A549 (cell line): ENCODE measurements around the gene CNPY4. TPM values are rescaled to one million over a fixed set of nuclear protein-coding genes. Genes with fewer than 3 reads are reported as not detected.

ENCODE experiments used
- ATAC-seq, 2 experiments: fragments of 200-7000 bp in 1 of 2; fragments of >200 bp in 1 of 2; cut with Nextera tagmentation in 1 of 2; cut with Tn5 transposase in 1 of 2; 3 replicates each; pipeline versions ENCODE4 v1.8.0 to v1.9.1; 2018 to 2020; ENCODE audit warnings: mild to moderate bottlenecking in 1 of 2, moderate library complexity in 1 of 2
- CTCF ChIA-PET: fragments of 300-600 bp; sonication (Branson Sonifier 250); formaldehyde crosslinking; extraction: SDS; loops from one replicate; lab custom pipeline; 2021; ENCODE audit warnings: antibody characterized with exemption, inconsistent platforms; lab: Yijun Ruan, JAX
- POLR2A ChIA-PET: fragments of 350-600 bp; formaldehyde crosslinking; extraction: SDS; loops from one replicate; lab custom pipeline; 2021; ENCODE audit warnings: antibody characterized with exemption, inconsistent platforms; lab: Yijun Ruan, JAX
- DNase-seq, 2 experiments: peaks; one replicate each; pipeline versions ENCODE4 v3.0.0 to v3.0.0-alpha.2; 2011 to 2016; ENCODE audit warnings: low read depth in 1 of 2, low spot score in 1 of 2
- FAIRE-seq: peaks from 2 replicates; lab custom pipeline; 2011; peaks lifted over from hg19 to GRCh38; lab: Jason Lieb, UNC
- H3K27ac ChIP-seq, 2 experiments: fragments of >200 bp; sonication (Bioruptor Twin); formaldehyde crosslinking; 3 replicates each; pipeline ENCODE4 v1.5.1; 2016 to 2017
- H3K4me1 ChIP-seq: fragments of >200 bp; sonication (Bioruptor Twin); formaldehyde crosslinking; 3 replicates; pipeline ENCODE4 v1.6.1; 2016
- H3K4me2 ChIP-seq: fragments of >200 bp; sonication (Bioruptor Twin); formaldehyde crosslinking; 3 replicates; pipeline ENCODE4 v1.6.1; 2016
- H3K4me3 ChIP-seq: fragments of >200 bp; sonication (Bioruptor Twin); formaldehyde crosslinking; 3 replicates; pipeline ENCODE4 v1.5.1; 2016
- H3K9me3 ChIP-seq: fragments of >200 bp; sonication (Bioruptor Twin); formaldehyde crosslinking; 3 replicates; pipeline ENCODE4 v1.6.1; 2016
- CBX2 ChIP-seq: fragments of 200-600 bp; sonication (generic); IDR thresholded peaks from 2 replicates; pipeline ENCODE4 v1.6.1; 2016; ENCODE audit warnings: low read depth, mild to moderate bottlenecking, borderline replicate concordance
- CEBPB ChIP-seq, 2 experiments: fragments of >200 bp in 1 of 2; sonication (Bioruptor Twin) in 1 of 2; formaldehyde crosslinking in 1 of 2; IDR thresholded peaks; 2 replicates each; pipeline ENCODE4 v1.6.1; 2012 to 2016
- EHF ChIP-seq: fragments of 250-450 bp; sonication (Bioruptor Pico); IDR thresholded peaks from 2 replicates; pipeline ENCODE4 v1.5.0; 2020; ENCODE audit warnings: mild to moderate bottlenecking
- ESRRA ChIP-seq: fragments of 150-350 bp; IDR thresholded peaks from 2 replicates; pipeline ENCODE4 v1.6.1; 2014; ENCODE audit warnings: mild to moderate bottlenecking, low read length, borderline replicate concordance
- HEYL ChIP-seq: fragments of 250-450 bp; sonication (Bioruptor Pico); IDR thresholded peaks from 2 replicates; pipeline ENCODE4 v1.8.0; 2021; ENCODE audit warnings: mild to moderate bottlenecking, moderate library complexity
- HOXB13 ChIP-seq: fragments of 250-450 bp; sonication (Bioruptor Pico); IDR thresholded peaks from 2 replicates; pipeline ENCODE4 v1.5.0; 2020; ENCODE audit warnings: low read depth, mild to moderate bottlenecking, moderate library complexity
- HOXB5 ChIP-seq: fragments of 250-450 bp; sonication (Bioruptor Pico); IDR thresholded peaks from 2 replicates; pipeline ENCODE4 v1.5.0; 2020; ENCODE audit warnings: mild to moderate bottlenecking, moderate library complexity
- JUNB ChIP-seq: fragments of >200 bp; sonication (Bioruptor Twin); formaldehyde crosslinking; IDR thresholded peaks from 2 replicates; pipeline ENCODE4 v1.6.1; 2016
- KDM5A ChIP-seq: fragments of 200-600 bp; sonication (generic); IDR thresholded peaks from 2 replicates; pipeline ENCODE4 v1.6.1; 2016; ENCODE audit warnings: antibody characterized with exemption, mild to moderate bottlenecking
- NPAS2 ChIP-seq: fragments of 250-450 bp; sonication (Bioruptor Pico); IDR thresholded peaks from 2 replicates; pipeline ENCODE4 v1.8.0; 2022; ENCODE audit warnings: mild to moderate bottlenecking, moderate library complexity, borderline replicate concordance
- POLR2A ChIP-seq: IDR thresholded peaks from 2 replicates; pipeline ENCODE4 v1.6.1; 2012; ENCODE audit warnings: mild to moderate bottlenecking, low read length
- POLR2AphosphoS2 ChIP-seq: conservative IDR thresholded peaks from 2 replicates; pipeline ENCODE4 v1.6.1; 2012; ENCODE audit warnings: low read length, improper control_type of control experiment, inconsistent platforms
- RCOR1 ChIP-seq: fragments of 150-350 bp; IDR thresholded peaks from 2 replicates; pipeline ENCODE4 v1.6.1; 2014; ENCODE audit warnings: antibody characterized with exemption, low read length, low read depth
- TP53 ChIP-seq: fragments of 250-450 bp; sonication (Bioruptor Pico); IDR thresholded peaks from 2 replicates; pipeline ENCODE4 v1.5.0; 2021; ENCODE audit warnings: mild to moderate bottlenecking, moderate library complexity
- ZNF302 ChIP-seq: fragments of 250-450 bp; sonication (Bioruptor Pico); IDR thresholded peaks from 2 replicates; pipeline ENCODE4 v1.9.0; 2021; ENCODE audit warnings: inconsistent platforms, mild to moderate bottlenecking, moderate library complexity
- WGBS: methylation state at CpG from one replicate; pipeline ENCODE4 v1.1.6; 2017; ENCODE audit errors: missing lambda C conversion rate; 5-methylcytosine and 5-hydroxymethylcytosine counted together
- polyA plus RNA-seq, 4 experiments: library from polyadenylated mRNA; depleted of rRNA in 3 of 4; stranded (reverse); fragments of >200 nt; fragmentation: RNase III in 1 of 4; extraction: RNeasy Plus Mini Kit Qiagen cat#74134 plus additional on column Dnase treatment in 1 of 4; gene quantifications; 2 replicates in 3 of 4; 3 replicates in 1 of 4; pipeline ENCODE4 v1.2.3, GENCODE V29; 2011 to 2017
- TF ChIP-seq, protein P1 (sequence below): fragments of 450-650 bp; IDR thresholded peaks from 2 replicates; pipeline ENCODE4 v1.6.1; 2014; ENCODE audit warnings: antibody characterized with exemption
- TF ChIP-seq, protein P2 (sequence below): fragments of 250-450 bp; sonication (Bioruptor Pico); IDR thresholded peaks from 2 replicates; pipeline ENCODE4 v1.5.0; 2021; ENCODE audit warnings: mild to moderate bottlenecking, moderate library complexity, borderline replicate concordance
- TF ChIP-seq, protein P3 (sequence below): fragments of >200 bp; sonication (Bioruptor Twin); formaldehyde crosslinking; IDR thresholded peaks from 3 replicates; pipeline ENCODE4 v1.5.1; 2016
- TF ChIP-seq, protein P4 (sequence below): IDR thresholded peaks from 2 replicates; pipeline ENCODE4 v1.6.1; 2012; ENCODE audit warnings: low read depth, borderline replicate concordance
- TF ChIP-seq, protein P5 (sequence below): fragments of 250-450 bp; sonication (Bioruptor Pico); IDR thresholded peaks from 2 replicates; pipeline ENCODE4 v1.5.0; 2020; ENCODE audit warnings: low read depth, mild to moderate bottlenecking, moderate library complexity

CNPY4 gene
- polyA plus RNA-seq, 2 of the 4 experiments (the other 2 are of a cell fraction): 11.7 to 22.8 TPM

DNA sequence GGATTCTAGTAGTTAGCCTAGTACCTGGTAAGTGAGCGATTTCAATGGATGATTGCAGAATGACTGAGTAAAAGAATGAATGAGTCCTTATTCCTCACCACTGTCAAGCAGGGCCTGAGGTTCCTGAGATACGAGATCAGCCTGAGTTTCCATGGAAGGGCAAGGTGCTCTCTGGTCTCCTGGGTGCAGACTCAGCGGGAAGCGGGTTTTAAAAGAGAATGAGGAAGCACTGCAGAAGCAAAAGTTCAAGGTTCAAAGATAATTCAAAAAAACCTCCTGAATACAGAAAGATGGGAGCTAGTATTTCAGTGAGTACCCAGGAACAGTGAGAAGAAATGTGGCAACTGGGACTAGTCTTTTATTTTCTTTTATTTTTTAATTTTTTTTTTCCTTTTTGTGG lies 42.2 kb upstream of the CNPY4 start:
- ChIA-PET POLR2A (interaction anchor here (0.8 kb wide), 1 partner anchor 18 kb away, joined by 3 read pairs; no protein-coding TSS in a partner anchor), CTCF (interaction anchor here (1.0 to 1.2 kb wide), 2 partner anchors 9 to 14 kb away, joined by 6 to 7 read pairs; no protein-coding TSS in a partner anchor)
- H3K9me3 ChIP-seq: peaks cover 65% of the 10 kb centered on the region
- no peak overlapping the region for H3K4me2 ChIP-seq
- no peak overlapping the region for H3K4me3 ChIP-seq
- no peak for DNase-seq
- no peak overlapping the region for H3K27ac ChIP-seq
- no peak for FAIRE-seq
- no peak for ATAC-seq
- no peak for TF ChIP-seq HOXB5 (CRISPR knock-in tag)
- TF ChIP-seq, protein P1, sequence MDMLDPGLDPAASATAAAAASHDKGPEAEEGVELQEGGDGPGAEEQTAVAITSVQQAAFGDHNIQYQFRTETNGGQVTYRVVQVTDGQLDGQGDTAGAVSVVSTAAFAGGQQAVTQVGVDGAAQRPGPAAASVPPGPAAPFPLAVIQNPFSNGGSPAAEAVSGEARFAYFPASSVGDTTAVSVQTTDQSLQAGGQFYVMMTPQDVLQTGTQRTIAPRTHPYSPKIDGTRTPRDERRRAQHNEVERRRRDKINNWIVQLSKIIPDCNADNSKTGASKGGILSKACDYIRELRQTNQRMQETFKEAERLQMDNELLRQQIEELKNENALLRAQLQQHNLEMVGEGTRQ: no peak
- no peak for TF ChIP-seq ESRRA
- no peak for TF ChIP-seq CBX2
- TF ChIP-seq, protein P2, sequence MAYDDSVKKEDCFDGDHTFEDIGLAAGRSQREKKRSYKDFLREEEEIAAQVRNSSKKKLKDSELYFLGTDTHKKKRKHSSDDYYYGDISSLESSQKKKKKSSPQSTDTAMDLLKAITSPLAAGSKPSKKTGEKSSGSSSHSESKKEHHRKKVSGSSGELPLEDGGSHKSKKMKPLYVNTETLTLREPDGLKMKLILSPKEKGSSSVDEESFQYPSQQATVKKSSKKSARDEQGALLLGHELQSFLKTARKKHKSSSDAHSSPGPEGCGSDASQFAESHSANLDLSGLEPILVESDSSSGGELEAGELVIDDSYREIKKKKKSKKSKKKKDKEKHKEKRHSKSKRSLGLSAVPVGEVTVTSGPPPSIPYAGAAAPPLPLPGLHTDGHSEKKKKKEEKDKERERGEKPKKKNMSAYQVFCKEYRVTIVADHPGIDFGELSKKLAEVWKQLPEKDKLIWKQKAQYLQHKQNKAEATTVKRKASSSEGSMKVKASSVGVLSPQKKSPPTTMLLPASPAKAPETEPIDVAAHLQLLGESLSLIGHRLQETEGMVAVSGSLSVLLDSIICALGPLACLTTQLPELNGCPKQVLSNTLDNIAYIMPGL (CRISPR knock-in tag): no peak
- no peak for TF ChIP-seq POLR2A
- TF ChIP-seq HEYL (CRISPR knock-in tag): no peak
- no peak for TF ChIP-seq POLR2AphosphoS2
- no peak for TF ChIP-seq ZNF302 (CRISPR knock-in tag)
- no peak for TF ChIP-seq CEBPB (IDR thresholded peaks at IDR 0.05)
- TF ChIP-seq, protein P3, sequence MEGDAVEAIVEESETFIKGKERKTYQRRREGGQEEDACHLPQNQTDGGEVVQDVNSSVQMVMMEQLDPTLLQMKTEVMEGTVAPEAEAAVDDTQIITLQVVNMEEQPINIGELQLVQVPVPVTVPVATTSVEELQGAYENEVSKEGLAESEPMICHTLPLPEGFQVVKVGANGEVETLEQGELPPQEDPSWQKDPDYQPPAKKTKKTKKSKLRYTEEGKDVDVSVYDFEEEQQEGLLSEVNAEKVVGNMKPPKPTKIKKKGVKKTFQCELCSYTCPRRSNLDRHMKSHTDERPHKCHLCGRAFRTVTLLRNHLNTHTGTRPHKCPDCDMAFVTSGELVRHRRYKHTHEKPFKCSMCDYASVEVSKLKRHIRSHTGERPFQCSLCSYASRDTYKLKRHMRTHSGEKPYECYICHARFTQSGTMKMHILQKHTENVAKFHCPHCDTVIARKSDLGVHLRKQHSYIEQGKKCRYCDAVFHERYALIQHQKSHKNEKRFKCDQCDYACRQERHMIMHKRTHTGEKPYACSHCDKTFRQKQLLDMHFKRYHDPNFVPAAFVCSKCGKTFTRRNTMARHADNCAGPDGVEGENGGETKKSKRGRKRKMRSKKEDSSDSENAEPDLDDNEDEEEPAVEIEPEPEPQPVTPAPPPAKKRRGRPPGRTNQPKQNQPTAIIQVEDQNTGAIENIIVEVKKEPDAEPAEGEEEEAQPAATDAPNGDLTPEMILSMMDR: no peak
- TF ChIP-seq TP53 (CRISPR knock-in tag): no peak
- no peak for TF ChIP-seq EHF (CRISPR knock-in tag)
- TF ChIP-seq, protein P4, sequence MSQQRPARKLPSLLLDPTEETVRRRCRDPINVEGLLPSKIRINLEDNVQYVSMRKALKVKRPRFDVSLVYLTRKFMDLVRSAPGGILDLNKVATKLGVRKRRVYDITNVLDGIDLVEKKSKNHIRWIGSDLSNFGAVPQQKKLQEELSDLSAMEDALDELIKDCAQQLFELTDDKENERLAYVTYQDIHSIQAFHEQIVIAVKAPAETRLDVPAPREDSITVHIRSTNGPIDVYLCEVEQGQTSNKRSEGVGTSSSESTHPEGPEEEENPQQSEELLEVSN: no peak
- no peak for TF ChIP-seq JUNB
- TF ChIP-seq, protein P5, sequence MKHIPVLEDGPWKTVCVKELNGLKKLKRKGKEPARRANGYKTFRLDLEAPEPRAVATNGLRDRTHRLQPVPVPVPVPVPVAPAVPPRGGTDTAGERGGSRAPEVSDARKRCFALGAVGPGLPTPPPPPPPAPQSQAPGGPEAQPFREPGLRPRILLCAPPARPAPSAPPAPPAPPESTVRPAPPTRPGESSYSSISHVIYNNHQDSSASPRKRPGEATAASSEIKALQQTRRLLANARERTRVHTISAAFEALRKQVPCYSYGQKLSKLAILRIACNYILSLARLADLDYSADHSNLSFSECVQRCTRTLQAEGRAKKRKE (CRISPR knock-in tag): no peak
- TF ChIP-seq HOXB13 (CRISPR knock-in tag): no peak
- no peak for TF ChIP-seq KDM5A
- H3K4me1 ChIP-seq: peaks cover 7% of the 10 kb centered on the region; the same call in 1 of the 3 replicates
- WGBS: 99% methylated on average over 4 of the region's 4 CpGs

DNA sequence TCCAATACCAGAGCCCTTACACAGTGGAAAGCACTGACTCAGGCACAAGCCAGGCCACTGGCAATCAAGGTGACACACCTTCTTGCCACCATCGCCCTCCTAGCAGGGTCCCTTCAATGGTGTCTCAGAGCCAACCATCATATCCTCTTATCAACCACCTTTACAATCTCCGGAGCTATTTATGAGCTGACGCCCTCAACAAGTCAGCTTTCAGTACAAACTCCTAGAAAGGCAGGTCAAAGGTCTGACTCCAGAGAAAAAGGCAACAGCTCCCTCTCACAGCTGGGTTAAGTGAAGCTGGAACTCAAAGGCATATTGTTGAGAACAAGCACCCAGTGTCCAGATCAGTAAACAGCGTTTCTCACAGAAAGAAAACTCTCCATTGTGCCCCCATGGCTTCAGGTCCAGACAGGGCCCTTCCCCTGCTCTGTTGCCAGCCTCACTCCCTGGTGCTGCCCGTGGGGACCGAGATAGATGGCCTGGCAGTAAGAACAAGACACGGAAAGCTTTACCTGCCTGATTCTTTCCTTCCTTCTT lies 40.3 kb upstream of the CNPY4 start:
- Histone ChIP-seq H3K27ac (no peak overlapping the region), H3K4me2 (no peak overlapping the region), H3K4me3 (no peak overlapping the region), H3K4me1 (peaks cover 7% of the 10 kb centered on the region; the same call in 1 of the 3 replicates), H3K9me3 (peaks cover 47% of the 10 kb centered on the region)
- TF ChIP-seq NPAS2 (no peak), RCOR1 (no peak), HOXB13 (CRISPR knock-in tag) (no peak)
- ATAC-seq (no peak), FAIRE-seq (no peak), DNase-seq (no peak)
- POLR2A ChIA-PET: no interaction called here
- WGBS: 97% methylated on average over 7 of the region's 7 CpGs
- CTCF ChIA-PET: interaction anchor here (0.7 to 1.2 kb wide), 3 partner anchors 23 to 71 kb away, joined by 3 read pairs; no protein-coding TSS in a partner anchor
